Measurements from ENCODE around the gene TRPV3.

DNA sequence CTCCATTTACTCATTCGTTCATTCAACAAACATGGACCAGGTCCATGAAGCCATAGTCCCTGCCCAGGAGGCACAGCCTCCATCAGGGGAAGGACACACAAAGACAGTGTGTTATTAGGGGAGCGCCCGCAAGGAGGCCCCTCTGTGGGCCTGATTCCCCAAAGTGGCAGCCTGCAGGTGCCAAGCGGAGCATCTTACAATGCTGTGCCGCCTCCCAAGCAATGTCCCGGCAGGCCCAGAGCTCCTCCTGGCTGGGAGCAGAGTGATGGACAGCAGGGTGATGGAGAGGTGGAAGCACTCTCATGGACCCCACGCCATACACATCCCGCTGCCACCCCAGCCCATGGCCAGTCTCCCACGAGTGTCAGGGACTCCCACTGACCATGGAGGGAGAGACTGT lies 25.8 kb upstream of the TRPV3 start:
- TF ChIP-seq POLR2A (IDR thresholded peaks at IDR 0.05) = no peak
- TF ChIP-seq, protein P1, sequence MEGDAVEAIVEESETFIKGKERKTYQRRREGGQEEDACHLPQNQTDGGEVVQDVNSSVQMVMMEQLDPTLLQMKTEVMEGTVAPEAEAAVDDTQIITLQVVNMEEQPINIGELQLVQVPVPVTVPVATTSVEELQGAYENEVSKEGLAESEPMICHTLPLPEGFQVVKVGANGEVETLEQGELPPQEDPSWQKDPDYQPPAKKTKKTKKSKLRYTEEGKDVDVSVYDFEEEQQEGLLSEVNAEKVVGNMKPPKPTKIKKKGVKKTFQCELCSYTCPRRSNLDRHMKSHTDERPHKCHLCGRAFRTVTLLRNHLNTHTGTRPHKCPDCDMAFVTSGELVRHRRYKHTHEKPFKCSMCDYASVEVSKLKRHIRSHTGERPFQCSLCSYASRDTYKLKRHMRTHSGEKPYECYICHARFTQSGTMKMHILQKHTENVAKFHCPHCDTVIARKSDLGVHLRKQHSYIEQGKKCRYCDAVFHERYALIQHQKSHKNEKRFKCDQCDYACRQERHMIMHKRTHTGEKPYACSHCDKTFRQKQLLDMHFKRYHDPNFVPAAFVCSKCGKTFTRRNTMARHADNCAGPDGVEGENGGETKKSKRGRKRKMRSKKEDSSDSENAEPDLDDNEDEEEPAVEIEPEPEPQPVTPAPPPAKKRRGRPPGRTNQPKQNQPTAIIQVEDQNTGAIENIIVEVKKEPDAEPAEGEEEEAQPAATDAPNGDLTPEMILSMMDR (IDR thresholded peaks at IDR 0.05) = no peak

Data from lower leg skin (tissue), 3 donors.